Kidney epithelial cell (primary cell): ENCODE data around the gene KRT27. TPM values are rescaled to one million over a fixed set of nuclear protein-coding genes. Genes with fewer than 3 reads are reported as not detected.

Experiments used
- DNase-seq: peaks from one replicate; pipeline ENCODE4 v3.0.0-alpha.2; 2010; ENCODE audit warnings: low read depth
- H3K27me3 ChIP-seq: 2 replicates; pipeline ENCODE4 v1.6.0; 2011; ENCODE audit warnings: low read length; ENCODE audit not compliant: control insufficient read depth, insufficient read depth
- H3K36me3 ChIP-seq: 2 replicates; pipeline ENCODE4 v1.5.1; 2011; ENCODE audit warnings: low read length; ENCODE audit not compliant: control insufficient read depth, insufficient read depth
- H3K4me3 ChIP-seq: 2 replicates; pipeline ENCODE4 v1.5.1; 2011; ENCODE audit warnings: low read depth, mild to moderate bottlenecking, control low read depth, low read length
- CTCF ChIP-seq: IDR thresholded peaks from 2 replicates; pipeline ENCODE4 v1.5.1; 2011; ENCODE audit warnings: mild to moderate bottlenecking, moderate library complexity, low read length, control low read depth, inconsistent platforms; ENCODE audit not compliant: insufficient read depth, poor library complexity, severe bottlenecking
- total RNA-seq: library from RNA; depleted of rRNA; stranded (reverse); fragments of >200 nt; gene quantifications from 2 replicates; pipeline ENCODE4 v1.2.3, GENCODE V29; 2015

Gene KRT27
- total RNA-seq, 1 donor from 2014 or later = not detected

- no peak overlapping the region for H3K4me3 ChIP-seq
- DNase-seq = peak; percentile 10
- H3K36me3 ChIP-seq = peaks cover 2% of the 10 kb centered on the region
- H3K27me3 ChIP-seq = no peaks in the 10 kb centered on the region
- TF ChIP-seq CTCF = no peak
Measured at GRCh38 chr17:40813804-40814203, 31.5 kb upstream of the KRT27 start.

GRCh38 chr17:40812639-40813038, 30.3 kb upstream of the KRT27 start:
- TF ChIP-seq CTCF = no peak
- peaks cover 2% of the 10 kb centered on the region for H3K36me3 ChIP-seq

GRCh38 chr17:40810494-40810893, 28.1 kb upstream of the KRT27 start:
- H3K27me3 ChIP-seq = no peaks in the 10 kb centered on the region
- TF ChIP-seq CTCF = no peak

More at GRCh38 chr17:40812639-40813038, 30.3 kb upstream of the KRT27 start:
- H3K27me3 ChIP-seq = no peaks in the 10 kb centered on the region
- H3K4me3 ChIP-seq = no peak overlapping the region
- DNase-seq = no peak

GRCh38 chr17:40809721-40810421, 27.5 kb upstream of the KRT27 start:
- TF ChIP-seq CTCF = no peak
- no peak overlapping the region for H3K4me3 ChIP-seq
- no peaks in the 10 kb centered on the region for H3K36me3 ChIP-seq
- no peaks in the 10 kb centered on the region for H3K27me3 ChIP-seq
- DNase-seq = no peak

More at GRCh38 chr17:40810494-40810893, 28.1 kb upstream of the KRT27 start:
- Histone ChIP-seq H3K4me3 (no peak overlapping the region), H3K36me3 (no peaks in the 10 kb centered on the region)
- DNase-seq = peak; percentile 70

- no peak for TF ChIP-seq CTCF
- Histone ChIP-seq H3K4me3 (no peak overlapping the region), H3K27me3 (no peaks in the 10 kb centered on the region), H3K36me3 (no peaks in the 10 kb centered on the region)
- no peak for DNase-seq
Measured at GRCh38 chr17:40806131-40806530, 23.8 kb upstream of the KRT27 start.

GRCh38 chr17:40803617-40804082, 21.3 kb upstream of the KRT27 start:
- peak; percentile 14 for DNase-seq
- H3K27me3 ChIP-seq = no peaks in the 10 kb centered on the region
- peak; percentile 90 for TF ChIP-seq CTCF
- no peak overlapping the region for H3K4me3 ChIP-seq
- no peaks in the 10 kb centered on the region for H3K36me3 ChIP-seq
